IMR-90 (cell line): ENCODE data around the gene NT5C.

Source experiments
- BHLHE40 ChIP-seq: fragments of 150-350 bp; IDR thresholded peaks from 2 replicates; pipeline ENCODE4 v1.6.1; 2016; ENCODE audit warnings: mild to moderate bottlenecking, low read depth, low read length
- CEBPB ChIP-seq: IDR thresholded peaks from 2 replicates; pipeline ENCODE4 v1.6.1; 2012; ENCODE audit warnings: low read depth, low read length, improper control_type of control experiment
- MAZ ChIP-seq: IDR thresholded peaks from 2 replicates; pipeline ENCODE4 v1.6.1; 2012; ENCODE audit warnings: low read depth, mild to moderate bottlenecking, low read length, improper control_type of control experiment, moderate library complexity, borderline replicate concordance
- POLR2A ChIP-seq: IDR thresholded peaks from 2 replicates; pipeline ENCODE4 v1.6.1; 2012; ENCODE audit warnings: mild to moderate bottlenecking, low read depth, low read length
- RCOR1 ChIP-seq: IDR thresholded peaks from 2 replicates; pipeline ENCODE4 v1.6.1; 2012; ENCODE audit warnings: mild to moderate bottlenecking, low read length, improper control_type of control experiment; ENCODE audit not compliant: insufficient replicate concordance
- RFX5 ChIP-seq: IDR thresholded peaks from 2 replicates; pipeline ENCODE4 v1.8.0; 2012; ENCODE audit warnings: low read depth, mild to moderate bottlenecking, low read length, moderate library complexity
- SMC3 ChIP-seq: fragments of 150-350 bp; IDR thresholded peaks from 2 replicates; pipeline ENCODE4 v1.6.1; 2016; ENCODE audit warnings: low read depth, mild to moderate bottlenecking, antibody characterized with exemption, low read length, moderate library complexity
- TF ChIP-seq, protein P1 (sequence below): conservative IDR thresholded peaks from 2 replicates; pipeline ENCODE4 v1.5.1; 2012; ENCODE audit warnings: mild to moderate bottlenecking, low read depth, low read length, improper control_type of control experiment
- TF ChIP-seq, protein P2 (sequence below): fragments of 150-350 bp; IDR thresholded peaks from 2 replicates; pipeline ENCODE4 v1.6.1; 2016; ENCODE audit warnings: low read depth, mild to moderate bottlenecking, low read length, moderate library complexity, borderline replicate concordance

DNA sequence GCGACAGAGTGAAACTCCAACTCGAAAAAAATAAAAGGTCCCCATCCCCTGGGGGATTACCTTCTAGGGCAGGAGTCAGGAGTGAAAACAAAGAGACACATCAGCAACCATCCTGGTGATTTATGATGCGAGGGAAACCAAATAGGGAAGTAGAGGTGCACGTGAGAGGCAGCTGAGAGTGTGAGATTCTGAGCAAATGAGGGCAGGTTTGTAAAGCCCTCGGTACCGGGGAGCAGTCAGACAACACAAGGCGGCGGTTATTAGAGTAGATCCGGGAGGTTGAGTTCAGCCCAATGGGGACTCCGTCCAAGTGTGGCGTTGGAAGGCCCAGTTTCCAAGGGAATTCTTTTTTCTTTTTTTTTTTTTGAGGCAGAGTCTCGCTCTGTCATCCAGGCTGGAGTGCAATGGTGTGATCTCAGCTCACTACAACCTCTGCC is 29.1 kb downstream of the NT5C start:
- TF ChIP-seq, protein P1, sequence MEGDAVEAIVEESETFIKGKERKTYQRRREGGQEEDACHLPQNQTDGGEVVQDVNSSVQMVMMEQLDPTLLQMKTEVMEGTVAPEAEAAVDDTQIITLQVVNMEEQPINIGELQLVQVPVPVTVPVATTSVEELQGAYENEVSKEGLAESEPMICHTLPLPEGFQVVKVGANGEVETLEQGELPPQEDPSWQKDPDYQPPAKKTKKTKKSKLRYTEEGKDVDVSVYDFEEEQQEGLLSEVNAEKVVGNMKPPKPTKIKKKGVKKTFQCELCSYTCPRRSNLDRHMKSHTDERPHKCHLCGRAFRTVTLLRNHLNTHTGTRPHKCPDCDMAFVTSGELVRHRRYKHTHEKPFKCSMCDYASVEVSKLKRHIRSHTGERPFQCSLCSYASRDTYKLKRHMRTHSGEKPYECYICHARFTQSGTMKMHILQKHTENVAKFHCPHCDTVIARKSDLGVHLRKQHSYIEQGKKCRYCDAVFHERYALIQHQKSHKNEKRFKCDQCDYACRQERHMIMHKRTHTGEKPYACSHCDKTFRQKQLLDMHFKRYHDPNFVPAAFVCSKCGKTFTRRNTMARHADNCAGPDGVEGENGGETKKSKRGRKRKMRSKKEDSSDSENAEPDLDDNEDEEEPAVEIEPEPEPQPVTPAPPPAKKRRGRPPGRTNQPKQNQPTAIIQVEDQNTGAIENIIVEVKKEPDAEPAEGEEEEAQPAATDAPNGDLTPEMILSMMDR: no peak
- TF ChIP-seq POLR2A (no peak), RFX5 (no peak), MAZ (no peak), SMC3 (no peak), CEBPB (no peak), BHLHE40 (no peak), RCOR1 (no peak)
- TF ChIP-seq, protein P2, sequence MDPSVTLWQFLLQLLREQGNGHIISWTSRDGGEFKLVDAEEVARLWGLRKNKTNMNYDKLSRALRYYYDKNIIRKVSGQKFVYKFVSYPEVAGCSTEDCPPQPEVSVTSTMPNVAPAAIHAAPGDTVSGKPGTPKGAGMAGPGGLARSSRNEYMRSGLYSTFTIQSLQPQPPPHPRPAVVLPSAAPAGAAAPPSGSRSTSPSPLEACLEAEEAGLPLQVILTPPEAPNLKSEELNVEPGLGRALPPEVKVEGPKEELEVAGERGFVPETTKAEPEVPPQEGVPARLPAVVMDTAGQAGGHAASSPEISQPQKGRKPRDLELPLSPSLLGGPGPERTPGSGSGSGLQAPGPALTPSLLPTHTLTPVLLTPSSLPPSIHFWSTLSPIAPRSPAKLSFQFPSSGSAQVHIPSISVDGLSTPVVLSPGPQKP: no peak
